ENCODE measurements around the gene EDRF1.

EDRF1 gene

DNA sequence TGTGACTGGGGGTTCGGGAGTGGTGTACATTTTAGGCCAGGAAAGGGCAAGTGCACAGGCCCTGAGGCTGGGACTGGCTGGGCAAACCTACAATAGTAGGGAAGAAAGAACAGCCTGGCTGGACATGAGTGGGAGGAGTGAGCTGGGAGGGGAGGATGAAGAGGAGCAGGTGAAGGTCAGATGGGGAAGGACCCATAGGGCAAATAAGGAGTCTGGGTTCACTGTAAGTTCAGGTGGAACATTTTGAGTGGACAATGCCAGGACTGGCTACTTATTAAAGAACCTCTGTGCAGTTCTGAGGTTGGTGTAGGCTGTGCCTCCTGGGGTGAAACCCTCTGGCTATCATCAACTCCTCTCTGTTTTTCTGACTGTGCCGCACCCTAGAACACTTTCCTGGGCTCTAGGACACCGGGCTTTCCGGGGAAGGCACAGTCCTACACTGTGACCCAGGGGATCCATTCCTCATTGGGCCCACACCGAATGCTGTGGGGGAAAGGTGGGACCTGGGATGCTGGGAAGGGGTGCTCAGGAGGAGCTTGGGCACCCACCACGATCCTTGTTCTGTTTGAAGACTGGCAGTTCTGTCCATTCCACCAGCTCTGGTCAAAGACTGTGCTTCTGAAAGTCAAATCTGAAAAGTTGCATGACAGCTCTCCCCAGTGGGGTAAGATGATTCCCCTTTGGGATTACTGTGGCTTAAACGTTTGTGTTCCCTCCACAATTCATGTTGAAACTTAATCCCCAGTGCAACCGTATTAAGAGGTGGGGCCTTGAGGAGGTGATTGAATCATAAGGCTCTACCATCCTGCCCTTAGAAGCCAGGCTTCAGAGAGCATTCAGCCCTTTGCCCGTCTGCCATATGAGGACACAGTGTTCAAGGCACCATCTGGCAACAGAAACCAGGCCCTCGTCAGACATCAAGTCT, 60.2 kb downstream of the EDRF1 start:
- no peak for DNase-seq (ENCODE audit: low read depth, low spot score)
- POLR2A ChIA-PET: no interaction called here
- TF ChIP-seq, protein P1, sequence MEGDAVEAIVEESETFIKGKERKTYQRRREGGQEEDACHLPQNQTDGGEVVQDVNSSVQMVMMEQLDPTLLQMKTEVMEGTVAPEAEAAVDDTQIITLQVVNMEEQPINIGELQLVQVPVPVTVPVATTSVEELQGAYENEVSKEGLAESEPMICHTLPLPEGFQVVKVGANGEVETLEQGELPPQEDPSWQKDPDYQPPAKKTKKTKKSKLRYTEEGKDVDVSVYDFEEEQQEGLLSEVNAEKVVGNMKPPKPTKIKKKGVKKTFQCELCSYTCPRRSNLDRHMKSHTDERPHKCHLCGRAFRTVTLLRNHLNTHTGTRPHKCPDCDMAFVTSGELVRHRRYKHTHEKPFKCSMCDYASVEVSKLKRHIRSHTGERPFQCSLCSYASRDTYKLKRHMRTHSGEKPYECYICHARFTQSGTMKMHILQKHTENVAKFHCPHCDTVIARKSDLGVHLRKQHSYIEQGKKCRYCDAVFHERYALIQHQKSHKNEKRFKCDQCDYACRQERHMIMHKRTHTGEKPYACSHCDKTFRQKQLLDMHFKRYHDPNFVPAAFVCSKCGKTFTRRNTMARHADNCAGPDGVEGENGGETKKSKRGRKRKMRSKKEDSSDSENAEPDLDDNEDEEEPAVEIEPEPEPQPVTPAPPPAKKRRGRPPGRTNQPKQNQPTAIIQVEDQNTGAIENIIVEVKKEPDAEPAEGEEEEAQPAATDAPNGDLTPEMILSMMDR (IDR thresholded peaks at IDR 0.05; ENCODE audit: insufficient read depth, low read length, missing control alignments): no peak
- CTCF ChIA-PET: no interaction called here
- no peak overlapping the region for H3K4me3 ChIP-seq (ENCODE audit: low read depth, low read length)

DNA sequence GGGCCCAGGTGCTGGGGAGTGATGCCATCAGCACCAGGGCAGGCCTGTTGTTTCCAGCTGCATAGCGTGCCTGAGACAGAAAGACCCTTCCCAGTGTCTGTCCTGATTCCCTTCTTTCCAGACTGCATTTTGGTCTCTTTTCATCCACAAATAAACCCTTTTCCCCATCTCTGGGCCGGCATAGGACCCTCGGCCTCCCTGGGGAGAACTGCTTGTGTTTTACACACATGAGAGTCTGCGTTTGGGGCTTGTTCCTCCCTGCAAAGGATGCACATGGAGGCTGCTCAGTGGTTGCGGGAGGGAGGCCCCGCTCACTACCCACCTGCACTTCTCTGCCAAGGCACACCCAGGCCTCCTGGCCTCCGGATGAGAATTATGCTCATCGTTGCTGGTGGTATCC, 61.9 kb downstream of the EDRF1 start:
- ChIA-PET POLR2A (no interaction called here), CTCF (interaction anchor here (1.1 kb wide), 1 partner anchor 9 kb away, joined by 3 read pairs; no protein-coding TSS in a partner anchor)
- DNase-seq (ENCODE audit: low read depth, low spot score): no peak
- TF ChIP-seq, protein P1 (IDR thresholded peaks at IDR 0.05; ENCODE audit: insufficient read depth, low read length, missing control alignments): no peak
- no peak overlapping the region for H3K4me3 ChIP-seq (ENCODE audit: low read depth, low read length)

GRCh38 chr10:125782054-125782453, 62.5 kb downstream of the EDRF1 start:
- H3K4me3 ChIP-seq (ENCODE audit: low read depth, low read length): no peak overlapping the region
- ChIA-PET POLR2A (interaction anchor here (0.8 kb wide), 1 partner anchor 11 kb away, joined by 3 read pairs; no protein-coding TSS in a partner anchor), CTCF (no interaction called here)
- TF ChIP-seq, protein P1 (IDR thresholded peaks at IDR 0.05; ENCODE audit: insufficient read depth, low read length, missing control alignments): no peak
- no peak for DNase-seq (ENCODE audit: low read depth, low spot score)

- TF ChIP-seq, protein P1 (IDR thresholded peaks at IDR 0.05; ENCODE audit: insufficient read depth, low read length, missing control alignments): no peak
- CTCF ChIA-PET: interaction anchor here (1.5 kb wide), 1 partner anchor 11 kb away, joined by 5 read pairs; no protein-coding TSS in a partner anchor
- POLR2A ChIA-PET: interaction anchor here (0.8 kb wide), 1 partner anchor 11 kb away, joined by 3 read pairs; no protein-coding TSS in a partner anchor
- H3K4me3 ChIP-seq (ENCODE audit: low read depth, low read length): no peak overlapping the region
- DNase-seq (ENCODE audit: low read depth, low spot score): peak; percentile 2
These were observed 63.1 kb downstream of the EDRF1 start for GRCh38 chr10:125782616-125783015.

DNA sequence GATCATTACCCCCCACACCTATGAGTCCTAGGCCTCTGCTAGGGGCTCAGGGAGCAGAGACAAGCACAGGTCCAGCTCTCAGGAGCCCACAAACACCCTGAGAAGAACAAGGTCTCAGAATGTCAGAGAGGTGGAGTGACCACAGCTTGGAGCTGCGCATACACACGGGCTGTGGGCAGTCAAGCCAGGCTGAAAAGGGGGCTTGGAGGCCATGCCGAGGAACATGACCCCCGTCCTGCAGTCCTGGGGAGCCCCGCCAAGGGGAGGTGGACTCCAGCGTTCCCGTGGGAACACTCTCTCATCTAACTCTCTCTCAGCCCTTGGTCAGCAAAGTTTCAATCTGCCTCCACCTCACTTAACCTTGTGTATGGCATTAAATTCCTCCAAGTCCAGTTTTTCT, 63.9 kb downstream of the EDRF1 start:
- H3K4me3 ChIP-seq (ENCODE audit: low read depth, low read length): no peak overlapping the region
- no peak for DNase-seq (ENCODE audit: low read depth, low spot score)
- TF ChIP-seq, protein P1 (IDR thresholded peaks at IDR 0.05; ENCODE audit: insufficient read depth, low read length, missing control alignments): no peak
- CTCF ChIA-PET: interaction anchor here (0.7 to 1.5 kb wide), 3 partner anchors 9 to 12 kb away, joined by 3 to 5 read pairs (median 3); no protein-coding TSS in a partner anchor
- POLR2A ChIA-PET: interaction anchor here (0.6 kb wide), 1 partner anchor 9 kb away, joined by 5 read pairs; no protein-coding TSS in a partner anchor

DNA sequence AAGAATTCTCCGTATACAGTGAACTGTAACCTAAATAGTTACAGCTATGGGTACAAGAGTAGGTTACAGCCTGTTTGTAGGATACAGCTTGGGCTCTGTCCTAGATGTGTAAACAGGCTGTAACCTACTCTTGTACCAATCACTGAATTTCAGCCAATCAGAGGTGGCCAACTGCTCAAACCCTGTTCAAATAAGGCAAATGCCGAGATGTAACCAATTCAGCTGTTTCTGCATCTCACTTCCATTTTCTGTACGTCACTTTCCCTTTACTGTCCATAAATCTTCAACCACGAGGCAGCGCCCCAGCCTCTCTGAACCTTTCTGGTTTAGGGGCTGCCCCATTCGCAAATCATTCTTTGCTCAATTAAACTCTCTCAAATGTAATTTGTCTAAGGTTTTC, 64.4 kb downstream of the EDRF1 start:
- DNase-seq (ENCODE audit: low read depth, low spot score): no peak
- TF ChIP-seq, protein P1 (IDR thresholded peaks at IDR 0.05; ENCODE audit: insufficient read depth, low read length, missing control alignments): no peak
- no peak overlapping the region for H3K4me3 ChIP-seq (ENCODE audit: low read depth, low read length)
- POLR2A ChIA-PET: no interaction called here
- CTCF ChIA-PET: interaction anchor here (0.7 to 1.5 kb wide), 3 partner anchors 9 to 11 kb away, joined by 3 to 5 read pairs (median 3); no protein-coding TSS in a partner anchor

Data from AG04449 (cell line).